Measurements from ENCODE around the gene PPP6R2.

GRCh38 chr22:50477923-50478322, 134.8 kb downstream of the PPP6R2 start:
- TF ChIP-seq CTCF (IDR thresholded peaks at IDR 0.05), result no peak
- TF ChIP-seq POLR2A (IDR thresholded peaks at IDR 0.05), result no peak
